ENCODE results near the gene CAGE1.
A peak's percentile ranks its signal among the peaks of the same experiment; 100 is the strongest.
"Not testable (repeated sequence)": the region's sequence is repeated elsewhere in the genome, so short reads cannot be mapped to it uniquely, and the experiment has no call there.

The CAGE1 gene

DNA sequence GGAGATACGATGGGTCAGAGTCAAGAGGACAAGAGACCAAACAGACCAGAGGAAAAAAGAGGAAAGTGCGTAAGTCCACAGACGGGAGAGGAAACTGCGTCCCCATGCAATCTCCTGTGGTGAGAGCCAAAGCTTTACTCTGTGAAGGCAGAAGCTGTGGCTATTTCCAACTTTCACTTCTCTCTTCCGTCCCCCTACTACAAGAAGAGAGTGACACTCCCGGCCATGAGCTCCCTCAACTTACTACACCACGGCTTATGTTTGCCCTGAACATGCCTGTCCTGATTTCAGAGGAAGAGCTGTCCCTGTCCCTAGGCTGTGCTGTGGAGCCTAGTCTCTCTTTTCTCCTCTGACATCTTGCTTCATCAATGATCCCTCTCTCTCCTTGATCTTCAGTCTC lies 65.0 kb downstream of the CAGE1 start:
- H3K9me3 ChIP-seq (ENCODE audit: insufficient read depth, low read length), result no peaks in the 10 kb centered on the region
- peak overlapping the region; percentile 23 for H3K4me3 ChIP-seq (ENCODE audit: low read length)
- no peak overlapping the region for H3K27ac ChIP-seq (ENCODE audit: low read length)
- peaks cover 26% of the 10 kb centered on the region for H3K4me1 ChIP-seq (ENCODE audit: low read length)
- no peaks in the 10 kb centered on the region for H3K36me3 ChIP-seq (replicated peaks; ENCODE audit: low read depth, low read length)
- no peak for TF ChIP-seq CTCF (IDR thresholded peaks at IDR 0.05; ENCODE audit: low read depth, low read length)
- no peak overlapping the region for H3K9ac ChIP-seq (ENCODE audit: low read length)
- no peaks in the 10 kb centered on the region for H3K27me3 ChIP-seq (ENCODE audit: low read depth, low read length)
- H4K20me1 ChIP-seq (ENCODE audit: insufficient read depth, low read length), result no peaks in the 10 kb centered on the region
- H3K4me2 ChIP-seq (ENCODE audit: low read length), result peak overlapping the region; percentile 55
- H3K79me2 ChIP-seq (ENCODE audit: low read length), result no peaks in the 10 kb centered on the region
- H2AFZ ChIP-seq (ENCODE audit: low read depth, low read length), result no peak overlapping the region

- H3K4me2 ChIP-seq (ENCODE audit: low read length), result no peak overlapping the region
- no peaks in the 10 kb centered on the region for H3K36me3 ChIP-seq (replicated peaks; ENCODE audit: low read depth, low read length)
- no peaks in the 10 kb centered on the region for H3K9me3 ChIP-seq (ENCODE audit: insufficient read depth, low read length)
- H3K79me2 ChIP-seq (ENCODE audit: low read length), result no peaks in the 10 kb centered on the region
- H3K27me3 ChIP-seq (ENCODE audit: low read depth, low read length), result no peaks in the 10 kb centered on the region
- H2AFZ ChIP-seq (ENCODE audit: low read depth, low read length), result no peak overlapping the region
- H4K20me1 ChIP-seq (ENCODE audit: insufficient read depth, low read length), result no peaks in the 10 kb centered on the region
- no peak for TF ChIP-seq EZH2phosphoT487 (IDR thresholded peaks at IDR 0.05; ENCODE audit: low read depth)
- TF ChIP-seq CTCF (IDR thresholded peaks at IDR 0.05; ENCODE audit: low read depth, low read length), result no peak
- H3K9ac ChIP-seq (ENCODE audit: low read length), result no peak overlapping the region
- peaks cover 20% of the 10 kb centered on the region for H3K4me1 ChIP-seq (ENCODE audit: low read length)
- H3K27ac ChIP-seq (ENCODE audit: low read length), result no peak overlapping the region
- no peak overlapping the region for H3K4me3 ChIP-seq (ENCODE audit: low read length)
Observed at GRCh38 chr6:7323074-7323473, 66.5 kb downstream of the CAGE1 start.

- not testable (repeated sequence) for H3K9me3 ChIP-seq (ENCODE audit: insufficient read depth, low read length); H2AFZ ChIP-seq (ENCODE audit: low read depth, low read length); H3K4me2 ChIP-seq (ENCODE audit: low read length); H3K27me3 ChIP-seq (ENCODE audit: low read depth, low read length); H4K20me1 ChIP-seq (ENCODE audit: insufficient read depth, low read length); H3K4me3 ChIP-seq (ENCODE audit: low read length); H3K79me2 ChIP-seq (ENCODE audit: low read length); H3K9ac ChIP-seq (ENCODE audit: low read length); H3K36me3 ChIP-seq (replicated peaks; ENCODE audit: low read depth, low read length); H3K27ac ChIP-seq (ENCODE audit: low read length)
- peaks cover 17% of the 10 kb centered on the region for H3K4me1 ChIP-seq (ENCODE audit: low read length)
Observed at GRCh38 chr6:7321866-7322265, 67.7 kb downstream of the CAGE1 start.

DNA sequence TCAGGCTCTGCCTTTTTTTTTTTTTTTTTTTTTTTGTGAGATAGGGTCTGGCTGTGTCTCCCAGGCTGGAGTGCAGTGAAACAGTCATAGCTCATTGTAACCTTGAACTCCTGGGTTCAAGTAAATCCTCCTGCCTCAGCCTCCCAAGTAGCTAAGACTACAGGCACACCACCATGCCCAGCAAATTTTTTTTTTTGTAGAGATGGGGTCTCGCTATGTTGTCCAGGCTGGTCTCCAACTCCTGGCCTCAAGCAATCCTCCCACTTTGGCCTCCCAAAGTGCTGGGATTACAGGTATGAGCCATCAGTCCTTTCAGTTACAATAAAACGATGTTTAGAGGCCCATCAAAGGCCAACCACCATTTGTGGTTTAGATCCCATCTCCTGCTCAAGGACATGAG lies 70.1 kb downstream of the CAGE1 start:
- H3K79me2 ChIP-seq (ENCODE audit: low read length); H3K4me1 ChIP-seq (ENCODE audit: low read length); H3K27ac ChIP-seq (ENCODE audit: low read length); H3K9me3 ChIP-seq (ENCODE audit: insufficient read depth, low read length); H3K4me2 ChIP-seq (ENCODE audit: low read length); H3K9ac ChIP-seq (ENCODE audit: low read length); H3K27me3 ChIP-seq (ENCODE audit: low read depth, low read length); H4K20me1 ChIP-seq (ENCODE audit: insufficient read depth, low read length); H2AFZ ChIP-seq (ENCODE audit: low read depth, low read length); H3K4me3 ChIP-seq (ENCODE audit: low read length); H3K36me3 ChIP-seq (replicated peaks; ENCODE audit: low read depth, low read length): not testable (repeated sequence)

- Histone ChIP-seq H3K27me3 (ENCODE audit: low read depth, low read length) (no peaks in the 10 kb centered on the region), H3K9me3 (ENCODE audit: insufficient read depth, low read length) (no peaks in the 10 kb centered on the region), H2AFZ (ENCODE audit: low read depth, low read length) (no peak overlapping the region), H3K9ac (ENCODE audit: low read length) (no peak overlapping the region), H3K36me3 (replicated peaks; ENCODE audit: low read depth, low read length) (no peaks in the 10 kb centered on the region), H4K20me1 (ENCODE audit: insufficient read depth, low read length) (no peaks in the 10 kb centered on the region), H3K27ac (ENCODE audit: low read length) (no peak overlapping the region), H3K79me2 (ENCODE audit: low read length) (peaks cover 5% of the 10 kb centered on the region), H3K4me2 (ENCODE audit: low read length) (no peak overlapping the region), H3K4me3 (ENCODE audit: low read length) (no peak overlapping the region), H3K4me1 (ENCODE audit: low read length) (peaks cover 5% of the 10 kb centered on the region)
- TF ChIP-seq CTCF (IDR thresholded peaks at IDR 0.05; ENCODE audit: low read depth, low read length), result no peak
- TF ChIP-seq EZH2phosphoT487 (IDR thresholded peaks at IDR 0.05; ENCODE audit: low read depth), result no peak
Observed at GRCh38 chr6:7317538-7317937, 72.0 kb downstream of the CAGE1 start.
